Osteoblast (primary cell): ENCODE data around the gene SAP130. TPM values are rescaled to one million over a fixed set of nuclear protein-coding genes. Genes with fewer than 3 reads are reported as not detected.

Experiments
- DNase-seq: peaks from one replicate; pipeline ENCODE4 v3.0.0; 2011; ENCODE audit warnings: low spot score, mixed read lengths; ENCODE audit not compliant: insufficient read length; ENCODE audit errors: missing footprints
- H2AFZ ChIP-seq: 2 replicates; pipeline ENCODE4 v1.6.0; 2011; ENCODE audit warnings: mild to moderate bottlenecking, low read length
- H3K27ac ChIP-seq: 2 replicates; pipeline ENCODE4 v1.5.1; 2011; ENCODE audit warnings: mild to moderate bottlenecking, low read depth, low read length, moderate library complexity
- H3K27me3 ChIP-seq: 2 replicates; pipeline ENCODE4 v1.6.0; 2012; ENCODE audit warnings: mild to moderate bottlenecking, control low read depth, inconsistent platforms, low read length, moderate library complexity; ENCODE audit not compliant: insufficient read depth
- H3K36me3 ChIP-seq: 2 replicates; pipeline ENCODE4 v1.5.1; 2011; ENCODE audit warnings: mild to moderate bottlenecking, low read length, control low read depth, moderate library complexity; ENCODE audit not compliant: insufficient read depth
- H3K4me1 ChIP-seq: 2 replicates; pipeline ENCODE4 v1.5.1; 2011; ENCODE audit warnings: mild to moderate bottlenecking, low read length, control low read depth, moderate library complexity; ENCODE audit not compliant: insufficient read depth
- H3K4me2 ChIP-seq: 2 replicates; pipeline ENCODE4 v1.6.0; 2011; ENCODE audit warnings: mild to moderate bottlenecking, low read length; ENCODE audit not compliant: insufficient read depth
- H3K4me3 ChIP-seq: fragments of 200-600 bp; sonication (generic); 3 replicates; pipeline ENCODE4 v1.5.1; 2012; ENCODE audit warnings: mild to moderate bottlenecking, low read length, inconsistent platforms; ENCODE audit not compliant: insufficient read depth
- H3K79me2 ChIP-seq: 2 replicates; pipeline ENCODE4 v1.6.0; 2012; ENCODE audit warnings: mild to moderate bottlenecking, low read length, control low read depth, inconsistent platforms; ENCODE audit not compliant: insufficient read depth
- H3K9me3 ChIP-seq: 2 replicates; pipeline ENCODE4 v1.5.1; 2011; ENCODE audit warnings: low read depth, low read length, control low read depth
- H4K20me1 ChIP-seq: 2 replicates; pipeline ENCODE4 v1.6.0; 2012; ENCODE audit warnings: mild to moderate bottlenecking, low read length, control low read depth; ENCODE audit not compliant: insufficient read depth
- total RNA-seq: library from RNA; depleted of rRNA; stranded (reverse); fragments of >200 nt; gene quantifications from 2 replicates; pipeline ENCODE4 v1.2.3, GENCODE V29; 2012
- TF ChIP-seq, protein P1 (sequence below): IDR thresholded peaks from 2 replicates; pipeline ENCODE4 v1.5.1; 2011; ENCODE audit warnings: mild to moderate bottlenecking, low read depth, low read length, moderate library complexity; ENCODE audit errors: extremely low read depth

SAP130 gene
- total RNA-seq, 1 donor = 5.4 TPM

DNA sequence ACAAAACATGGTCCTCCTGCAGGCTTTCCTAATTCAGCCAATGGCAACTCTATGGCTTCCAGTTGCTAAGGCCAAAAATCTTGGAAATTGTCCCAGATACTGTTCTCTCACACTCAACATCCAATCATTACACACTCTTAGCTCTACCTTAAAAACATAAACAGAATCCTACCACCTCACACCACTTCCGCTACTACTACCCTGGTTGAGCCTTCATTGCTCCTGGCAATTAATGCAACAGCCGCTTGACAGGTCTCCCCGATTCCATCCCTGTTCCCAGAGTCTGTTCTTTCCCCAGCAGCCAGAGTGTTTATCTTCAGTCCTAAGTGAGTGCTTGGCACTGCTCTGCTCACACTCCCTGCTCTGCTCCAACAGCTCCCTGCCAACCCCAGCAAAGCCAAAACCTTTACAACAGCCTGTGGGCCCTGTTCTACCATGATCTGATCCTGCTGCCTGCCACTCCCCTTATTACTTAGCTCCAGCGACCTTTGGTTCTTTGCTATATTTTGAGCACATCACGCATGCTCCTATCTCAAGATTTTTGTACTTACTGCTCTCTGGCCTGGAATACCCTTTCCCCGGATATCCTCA lies 74.6 kb downstream of the SAP130 start:
- peaks cover 2% of the 10 kb centered on the region for H4K20me1 ChIP-seq
- no peak overlapping the region for H3K4me2 ChIP-seq
- no peaks in the 10 kb centered on the region for H3K4me1 ChIP-seq
- no peaks in the 10 kb centered on the region for H3K9me3 ChIP-seq
- peaks cover 65% of the 10 kb centered on the region for H3K36me3 ChIP-seq
- no peak overlapping the region for H2AFZ ChIP-seq
- no peak overlapping the region for H3K4me3 ChIP-seq
- no peaks in the 10 kb centered on the region for H3K79me2 ChIP-seq
- DNase-seq = no peak
- TF ChIP-seq, protein P1, sequence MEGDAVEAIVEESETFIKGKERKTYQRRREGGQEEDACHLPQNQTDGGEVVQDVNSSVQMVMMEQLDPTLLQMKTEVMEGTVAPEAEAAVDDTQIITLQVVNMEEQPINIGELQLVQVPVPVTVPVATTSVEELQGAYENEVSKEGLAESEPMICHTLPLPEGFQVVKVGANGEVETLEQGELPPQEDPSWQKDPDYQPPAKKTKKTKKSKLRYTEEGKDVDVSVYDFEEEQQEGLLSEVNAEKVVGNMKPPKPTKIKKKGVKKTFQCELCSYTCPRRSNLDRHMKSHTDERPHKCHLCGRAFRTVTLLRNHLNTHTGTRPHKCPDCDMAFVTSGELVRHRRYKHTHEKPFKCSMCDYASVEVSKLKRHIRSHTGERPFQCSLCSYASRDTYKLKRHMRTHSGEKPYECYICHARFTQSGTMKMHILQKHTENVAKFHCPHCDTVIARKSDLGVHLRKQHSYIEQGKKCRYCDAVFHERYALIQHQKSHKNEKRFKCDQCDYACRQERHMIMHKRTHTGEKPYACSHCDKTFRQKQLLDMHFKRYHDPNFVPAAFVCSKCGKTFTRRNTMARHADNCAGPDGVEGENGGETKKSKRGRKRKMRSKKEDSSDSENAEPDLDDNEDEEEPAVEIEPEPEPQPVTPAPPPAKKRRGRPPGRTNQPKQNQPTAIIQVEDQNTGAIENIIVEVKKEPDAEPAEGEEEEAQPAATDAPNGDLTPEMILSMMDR = no peak
- no peaks in the 10 kb centered on the region for H3K27me3 ChIP-seq
- no peak overlapping the region for H3K27ac ChIP-seq

DNA sequence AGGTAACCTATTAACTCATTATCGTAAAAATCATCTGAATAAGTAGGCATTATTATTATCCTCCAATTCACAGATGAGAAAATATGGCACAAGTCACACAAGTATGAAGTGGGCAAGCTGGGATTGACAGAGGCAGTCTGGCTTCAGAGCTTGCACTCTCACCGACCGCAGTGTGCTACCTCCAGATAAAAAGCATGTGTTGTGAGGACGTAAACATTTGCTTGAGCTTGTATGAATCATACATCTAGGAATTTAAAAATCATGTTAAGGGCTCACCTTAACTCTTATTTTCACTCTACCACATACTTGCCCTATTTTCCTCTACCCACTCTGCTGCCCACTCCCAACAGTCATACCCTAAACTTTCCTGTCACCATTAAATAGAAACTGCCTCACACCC lies 76.8 kb downstream of the SAP130 start:
- no peak for DNase-seq
- H3K4me3 ChIP-seq = no peak overlapping the region

DNA sequence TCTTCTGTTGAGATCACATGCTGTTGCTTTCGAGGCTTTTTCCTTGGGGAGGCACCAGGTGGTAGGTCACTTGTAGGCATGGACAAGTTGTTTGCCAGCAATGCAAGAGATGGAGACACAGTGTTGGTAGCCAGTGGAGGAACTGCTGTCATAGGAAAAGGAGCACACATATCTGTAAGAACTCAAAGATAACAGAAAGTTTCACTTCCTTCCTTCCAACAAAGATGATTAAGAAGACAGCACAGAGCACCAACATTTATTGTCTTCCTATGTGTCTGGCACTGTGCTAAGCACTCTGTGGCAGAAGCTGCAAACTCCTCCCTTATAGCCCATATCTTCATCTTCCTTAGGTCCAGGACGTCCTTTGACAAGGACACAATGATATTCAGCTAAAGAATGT lies 77.6 kb downstream of the SAP130 start:
- DNase-seq = no peak
- Histone ChIP-seq H3K9me3 (no peaks in the 10 kb centered on the region), H2AFZ (no peak overlapping the region), H3K79me2 (no peaks in the 10 kb centered on the region), H4K20me1 (peaks cover 2% of the 10 kb centered on the region), H3K27me3 (no peaks in the 10 kb centered on the region), H3K4me1 (no peaks in the 10 kb centered on the region), H3K27ac (no peak overlapping the region), H3K36me3 (peaks cover 63% of the 10 kb centered on the region), H3K4me2 (no peak overlapping the region), H3K4me3 (no peak overlapping the region)
- TF ChIP-seq, protein P1 = no peak

More for the DNA sequence above, 76.8 kb downstream of the SAP130 start:
- Histone ChIP-seq H3K4me1 (no peaks in the 10 kb centered on the region), H3K27ac (no peak overlapping the region), H4K20me1 (peaks cover 2% of the 10 kb centered on the region), H3K27me3 (no peaks in the 10 kb centered on the region), H3K9me3 (no peaks in the 10 kb centered on the region), H3K79me2 (no peaks in the 10 kb centered on the region), H3K36me3 (peaks cover 59% of the 10 kb centered on the region), H3K4me2 (no peak overlapping the region), H2AFZ (no peak overlapping the region)
- TF ChIP-seq, protein P1 = no peak

DNA sequence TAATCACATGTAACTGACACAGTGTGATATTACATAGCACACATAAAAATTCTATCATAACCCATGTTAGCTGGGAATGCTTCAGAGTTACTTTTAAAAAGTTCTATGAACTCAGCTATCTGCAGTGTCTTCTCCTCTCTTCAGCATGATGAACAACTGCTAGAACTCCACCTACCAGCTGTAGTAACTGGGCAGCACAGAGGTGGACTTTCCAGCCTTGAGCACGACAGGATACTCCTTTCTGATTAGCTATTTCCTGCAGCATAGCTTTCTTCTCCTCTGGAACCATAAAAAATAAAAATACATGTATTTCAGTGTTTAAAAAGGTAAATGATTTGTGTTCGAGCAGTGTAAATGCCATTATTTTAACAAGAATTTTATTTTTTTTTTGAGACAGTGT lies 82.6 kb downstream of the SAP130 start:
- Histone ChIP-seq H3K9me3 (no peaks in the 10 kb centered on the region), H4K20me1 (no peaks in the 10 kb centered on the region), H3K4me3 (no peak overlapping the region), H3K4me1 (no peaks in the 10 kb centered on the region), H3K27me3 (no peaks in the 10 kb centered on the region), H2AFZ (no peak overlapping the region), H3K36me3 (peaks cover 65% of the 10 kb centered on the region), H3K27ac (no peak overlapping the region), H3K4me2 (no peak overlapping the region), H3K79me2 (no peaks in the 10 kb centered on the region)
- TF ChIP-seq, protein P1 = no peak
- no peak for DNase-seq
